Activated CD4-positive, alpha-beta memory T cell treated with anti-CD3 and anti-CD28 coated beads for 36 hours (primary cell): ENCODE measurements around the gene KCNQ4. TPM values are rescaled to one million over a fixed set of nuclear protein-coding genes. Genes with fewer than 3 reads are reported as not detected.

Experiments used
- CTCF ChIA-PET: fragments of 350-600 bp; sonication (Branson Sonifier 250); formaldehyde crosslinking; loops from one replicate; lab custom pipeline; 2021; ENCODE audit warnings: antibody characterized with exemption, inconsistent platforms; lab: Charles Lee
- POLR2A ChIA-PET: fragments of 350-600 bp; sonication (Branson Sonifier 250); formaldehyde crosslinking; loops from one replicate; lab custom pipeline; 2021; ENCODE audit warnings: antibody characterized with exemption; lab: Charles Lee
- DNase-seq: peaks from one replicate; pipeline ENCODE4 v3.0.0-alpha.2; 2020
- H3K27ac Mint-ChIP-seq: one replicate; pipeline ENCODE4 v1.8.0; 2021; ENCODE audit warnings: mixed read lengths
- H3K27me3 Mint-ChIP-seq: one replicate; pipeline ENCODE4 v1.8.0; 2021; ENCODE audit warnings: mixed read lengths
- H3K36me3 Mint-ChIP-seq: one replicate; pipeline ENCODE4 v1.8.0; 2021; ENCODE audit warnings: mixed read lengths
- H3K4me1 Mint-ChIP-seq: one replicate; pipeline ENCODE4 v1.8.0; 2021; ENCODE audit warnings: low read depth, mixed read lengths
- H3K4me3 Mint-ChIP-seq: one replicate; pipeline ENCODE4 v1.8.0; 2021; ENCODE audit warnings: mild to moderate bottlenecking, mixed read lengths
- H3K9me3 Mint-ChIP-seq: one replicate; pipeline ENCODE4 v1.8.0; 2021; ENCODE audit warnings: mixed read lengths
- intact Hi-C: fragments of 100-400 bp; cut with micrococcal nuclease; formaldehyde crosslinking; loops from one replicate; pipeline ENCODE4 v1.15.1; 2023
- total RNA-seq, 2 experiments: library from RNA; stranded (reverse); gene quantifications; one replicate each; pipeline ENCODE4 v1.2.3, GENCODE V29; 2021

The KCNQ4 gene
- total RNA-seq, 2 experiments from 2014 or later = 0.45 to 0.53 TPM

DNA sequence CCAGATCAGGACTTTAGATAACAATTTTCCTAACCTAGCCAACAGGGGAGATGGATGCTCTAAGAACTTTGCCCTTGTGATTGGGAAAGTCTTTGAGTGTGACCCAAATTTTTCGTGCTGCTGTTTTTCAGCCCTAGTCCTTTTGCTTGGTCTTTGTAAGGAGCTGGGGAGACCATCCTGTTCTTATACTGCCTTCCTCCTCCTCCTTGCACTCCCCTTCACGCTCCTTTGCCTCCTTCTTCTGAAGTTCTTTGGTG lies 5.7 kb downstream of the KCNQ4 start:
- Mint-ChIP-seq H3K36me3 (no peaks in the 10 kb centered on the region), H3K27me3 (peaks cover 16% of the 10 kb centered on the region), H3K4me3 (no peak overlapping the region), H3K9me3 (no peaks in the 10 kb centered on the region), H3K4me1 (peaks cover 3% of the 10 kb centered on the region), H3K27ac (no peak overlapping the region)
- no peak for DNase-seq
- ChIA-PET CTCF (interaction anchor here (1.4 to 1.9 kb wide), 2 partner anchors 12 to 15 kb away, joined by 3 to 7 read pairs; no protein-coding TSS in a partner anchor), POLR2A (no interaction called here)
- intact Hi-C loops = no loop called here

DNA sequence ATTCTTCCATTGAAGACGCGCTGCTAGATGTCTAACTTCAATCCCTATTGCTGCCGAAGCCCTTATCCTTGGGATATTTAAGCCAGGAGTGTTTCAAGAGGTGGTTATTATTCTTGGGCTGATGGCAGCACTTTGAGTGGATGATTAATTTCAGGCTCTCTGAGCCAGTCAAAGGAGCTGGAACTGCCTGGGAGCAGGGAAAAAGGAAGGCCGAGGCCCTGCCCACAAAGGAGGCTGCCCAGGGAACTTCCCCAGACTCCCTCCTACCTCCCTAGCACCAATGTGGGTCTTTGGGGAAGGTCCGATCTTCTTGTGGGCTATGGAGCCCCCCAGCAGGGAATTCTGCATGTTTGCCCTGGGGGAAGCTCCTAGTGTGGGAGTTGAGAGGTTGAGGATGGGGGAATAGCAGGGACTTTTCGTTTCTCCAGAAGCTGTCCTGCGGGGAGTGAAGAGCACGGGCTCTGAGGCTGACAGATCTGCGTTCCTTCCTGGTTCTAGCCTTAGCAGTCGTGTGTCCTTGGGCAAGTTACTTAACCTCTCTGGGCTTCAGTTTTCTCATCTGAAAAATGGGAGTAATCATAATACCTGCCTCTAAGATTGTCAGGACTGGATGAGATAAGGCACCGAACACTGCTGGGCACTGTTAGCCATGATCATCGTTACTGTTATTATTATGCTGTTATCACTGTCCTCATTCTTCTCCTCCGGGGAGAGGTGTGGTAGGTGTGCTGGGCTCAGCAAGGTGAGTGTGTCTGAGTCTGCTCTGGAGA lies 6.3 kb downstream of the KCNQ4 start:
- H3K27ac Mint-ChIP-seq = no peak overlapping the region
- no peaks in the 10 kb centered on the region for H3K4me1 Mint-ChIP-seq
- intact Hi-C loops = no loop called here
- DNase-seq = no peak
- peaks cover 12% of the 10 kb centered on the region for H3K27me3 Mint-ChIP-seq
- H3K36me3 Mint-ChIP-seq = no peaks in the 10 kb centered on the region
- CTCF ChIA-PET = interaction anchor here (0.9 to 2.8 kb wide), 2 partner anchors 15 to 60 kb away, joined by 4 to 10 read pairs; no protein-coding TSS in a partner anchor
- H3K9me3 Mint-ChIP-seq = no peaks in the 10 kb centered on the region
- POLR2A ChIA-PET = no interaction called here
- H3K4me3 Mint-ChIP-seq = no peak overlapping the region

DNA sequence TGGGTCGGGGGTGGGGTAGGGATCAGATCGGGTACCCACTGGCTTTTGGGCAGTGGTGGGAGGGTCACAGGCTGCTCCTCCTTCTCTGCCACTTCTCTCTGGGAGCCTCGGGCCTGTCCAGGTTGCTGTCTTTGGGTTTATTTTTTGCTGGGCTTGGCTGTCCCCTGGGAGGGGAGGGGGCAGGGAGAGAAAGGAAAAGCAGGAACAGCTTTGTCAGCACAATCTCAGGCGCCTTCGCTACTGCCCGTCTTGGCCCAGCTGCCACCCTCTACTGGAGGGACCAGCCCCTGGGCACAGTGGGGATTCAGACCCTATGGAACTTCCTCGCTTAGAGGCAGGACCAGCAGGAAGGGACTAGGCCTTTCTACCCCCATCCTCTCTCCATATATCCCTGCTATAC lies 8.4 kb downstream of the KCNQ4 start:
- Mint-ChIP-seq H3K4me1 (peaks cover 16% of the 10 kb centered on the region), H3K27ac (no peak overlapping the region), H3K9me3 (no peaks in the 10 kb centered on the region), H3K4me3 (no peak overlapping the region), H3K36me3 (no peaks in the 10 kb centered on the region), H3K27me3 (peaks cover 2% of the 10 kb centered on the region)
- POLR2A ChIA-PET = no interaction called here
- CTCF ChIA-PET = interaction anchor here (2.8 kb wide), 1 partner anchor 18 kb away, joined by 10 read pairs; no protein-coding TSS in a partner anchor
- intact Hi-C loops = no loop called here
- no peak for DNase-seq

DNA sequence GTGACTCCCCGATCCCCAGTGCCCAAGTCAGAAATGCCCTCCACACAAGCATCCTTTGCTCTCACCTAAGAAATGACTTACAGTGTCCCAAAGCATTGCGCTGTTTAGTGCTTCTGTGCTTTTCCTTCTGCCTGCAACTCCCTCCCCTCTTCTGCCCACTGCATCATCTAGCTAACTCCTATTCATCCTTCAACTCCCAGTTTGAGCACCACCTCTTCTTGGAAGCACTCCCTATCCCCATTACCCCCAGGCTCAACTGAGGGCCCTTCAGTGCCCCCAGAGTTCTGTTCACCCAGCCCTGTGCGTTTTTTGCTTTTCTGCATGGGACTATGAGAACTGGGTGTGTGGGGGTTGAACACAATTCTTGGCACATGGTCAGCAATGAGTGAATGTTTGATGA lies 10.0 kb downstream of the KCNQ4 start:
- Mint-ChIP-seq H3K27me3 (peaks cover 2% of the 10 kb centered on the region), H3K4me1 (peaks cover 24% of the 10 kb centered on the region), H3K36me3 (no peaks in the 10 kb centered on the region), H3K4me3 (no peak overlapping the region), H3K9me3 (no peaks in the 10 kb centered on the region), H3K27ac (no peak overlapping the region)
- no peak for DNase-seq
- ChIA-PET CTCF (interaction anchor here (0.9 kb wide), 1 partner anchor 20 kb away, joined by 4 read pairs; no protein-coding TSS in a partner anchor), POLR2A (no interaction called here)
- intact Hi-C loops = no loop called here

DNA sequence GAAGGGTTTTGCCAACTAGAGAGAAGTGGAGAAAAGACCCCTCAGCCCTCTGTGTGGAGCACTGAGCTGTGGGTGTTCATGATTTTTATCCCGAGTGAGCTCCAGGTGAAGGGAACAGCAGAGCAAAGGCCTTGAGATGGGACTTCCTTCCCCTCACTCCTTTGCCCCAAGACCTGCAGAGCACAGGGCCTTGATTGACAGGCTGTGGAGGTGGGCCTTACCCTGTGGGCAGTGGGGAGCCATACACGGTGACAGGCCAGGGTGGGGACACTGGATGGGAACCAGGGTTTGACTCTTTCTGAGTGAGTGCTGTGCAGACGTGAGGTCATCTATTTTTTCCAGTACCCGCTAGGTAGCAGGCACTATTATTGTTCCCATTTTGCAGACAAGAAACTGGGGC lies 10.5 kb downstream of the KCNQ4 start:
- no peaks in the 10 kb centered on the region for H3K9me3 Mint-ChIP-seq
- no peak for DNase-seq
- peaks cover 24% of the 10 kb centered on the region for H3K4me1 Mint-ChIP-seq
- no peaks in the 10 kb centered on the region for H3K36me3 Mint-ChIP-seq
- no peak overlapping the region for H3K27ac Mint-ChIP-seq
- ChIA-PET CTCF (no interaction called here), POLR2A (no interaction called here)
- peaks cover 2% of the 10 kb centered on the region for H3K27me3 Mint-ChIP-seq
- no peak overlapping the region for H3K4me3 Mint-ChIP-seq
- intact Hi-C loops = no loop called here

DNA sequence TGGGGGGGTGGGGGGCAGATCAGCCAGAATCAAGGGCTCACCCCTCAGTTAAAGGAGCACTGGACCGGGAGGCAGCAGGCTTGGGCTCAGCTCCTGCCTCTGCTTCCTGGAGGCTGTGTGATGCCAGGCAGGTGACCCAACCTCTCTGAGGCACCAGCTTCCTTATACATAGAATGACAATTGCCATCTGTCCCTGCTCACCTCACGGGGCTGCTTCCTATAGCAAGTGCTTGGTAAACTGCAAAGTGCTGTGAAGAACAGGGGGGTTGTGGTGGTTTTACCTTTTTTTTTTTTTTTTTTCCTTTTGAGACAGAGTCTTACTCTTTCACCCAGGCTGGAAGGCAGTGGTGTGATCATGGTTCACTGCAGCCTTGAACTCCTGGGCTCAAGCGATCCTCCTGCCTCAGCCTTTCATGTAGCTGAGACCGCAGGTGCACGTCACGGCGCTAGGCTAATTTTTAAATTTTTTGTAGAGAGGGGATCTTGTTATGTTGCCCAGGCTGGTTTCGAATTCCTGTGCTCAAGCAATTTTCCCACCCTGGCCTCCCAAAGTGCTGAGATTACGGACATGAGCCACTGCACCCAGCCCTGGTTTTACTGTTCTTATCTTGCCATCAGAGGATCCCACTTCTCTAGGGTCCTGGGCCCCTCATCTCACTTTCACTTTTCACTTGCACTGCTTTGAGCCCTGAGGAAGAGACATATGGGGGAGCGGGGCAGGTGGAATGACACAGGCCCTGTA lies 11.6 kb downstream of the KCNQ4 start:
- Mint-ChIP-seq H3K9me3 (no peaks in the 10 kb centered on the region), H3K4me3 (peak overlapping the region; percentile 7), H3K36me3 (no peaks in the 10 kb centered on the region), H3K4me1 (peaks cover 24% of the 10 kb centered on the region), H3K27me3 (peaks cover 2% of the 10 kb centered on the region), H3K27ac (peak overlapping the region; percentile 33)
- DNase-seq = peak; percentile 28
- intact Hi-C loops = no loop called here
- ChIA-PET POLR2A (no interaction called here), CTCF (interaction anchor here (1.0 to 1.6 kb wide), 3 partner anchors 21 to 158 kb away, joined by 3 to 5 read pairs (median 4); no protein-coding TSS in a partner anchor)

DNA sequence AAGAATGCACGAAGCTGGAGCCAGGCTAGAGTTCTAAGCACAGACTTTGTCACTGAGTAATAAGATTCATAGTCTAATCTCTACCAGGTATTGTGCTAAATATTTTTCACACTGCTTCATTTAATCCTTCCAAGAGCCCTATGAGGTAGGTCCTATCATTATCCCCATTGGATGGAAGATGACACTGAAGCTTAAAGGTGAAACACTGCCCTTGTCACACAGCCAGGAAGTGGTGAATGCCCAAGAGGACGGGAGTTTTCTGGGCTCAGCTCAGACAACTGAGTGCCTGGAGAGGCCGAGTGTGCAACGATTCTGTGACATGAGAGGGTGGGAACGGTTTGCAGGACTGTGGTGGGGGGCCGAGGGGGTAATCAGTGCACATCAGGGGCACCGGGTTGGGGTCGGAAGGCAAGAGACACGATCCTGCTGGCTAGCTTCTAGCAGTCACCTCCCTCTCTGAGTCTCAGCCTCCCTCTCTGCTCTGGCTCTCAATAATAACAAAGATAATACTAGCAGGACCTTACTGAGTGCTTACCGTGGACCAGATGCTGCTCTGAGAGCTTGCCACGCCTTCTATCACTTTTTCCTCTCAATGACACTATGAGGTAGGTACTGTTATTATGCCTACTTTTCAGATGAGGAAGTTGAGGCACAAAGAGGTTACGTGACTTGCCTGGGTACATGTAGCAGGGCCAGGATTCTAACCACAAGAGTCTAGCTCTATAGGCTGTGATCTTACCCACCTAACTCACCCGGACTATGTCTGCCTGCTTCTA lies 12.4 kb downstream of the KCNQ4 start:
- H3K4me3 Mint-ChIP-seq = no peak overlapping the region
- POLR2A ChIA-PET = no interaction called here

DNA sequence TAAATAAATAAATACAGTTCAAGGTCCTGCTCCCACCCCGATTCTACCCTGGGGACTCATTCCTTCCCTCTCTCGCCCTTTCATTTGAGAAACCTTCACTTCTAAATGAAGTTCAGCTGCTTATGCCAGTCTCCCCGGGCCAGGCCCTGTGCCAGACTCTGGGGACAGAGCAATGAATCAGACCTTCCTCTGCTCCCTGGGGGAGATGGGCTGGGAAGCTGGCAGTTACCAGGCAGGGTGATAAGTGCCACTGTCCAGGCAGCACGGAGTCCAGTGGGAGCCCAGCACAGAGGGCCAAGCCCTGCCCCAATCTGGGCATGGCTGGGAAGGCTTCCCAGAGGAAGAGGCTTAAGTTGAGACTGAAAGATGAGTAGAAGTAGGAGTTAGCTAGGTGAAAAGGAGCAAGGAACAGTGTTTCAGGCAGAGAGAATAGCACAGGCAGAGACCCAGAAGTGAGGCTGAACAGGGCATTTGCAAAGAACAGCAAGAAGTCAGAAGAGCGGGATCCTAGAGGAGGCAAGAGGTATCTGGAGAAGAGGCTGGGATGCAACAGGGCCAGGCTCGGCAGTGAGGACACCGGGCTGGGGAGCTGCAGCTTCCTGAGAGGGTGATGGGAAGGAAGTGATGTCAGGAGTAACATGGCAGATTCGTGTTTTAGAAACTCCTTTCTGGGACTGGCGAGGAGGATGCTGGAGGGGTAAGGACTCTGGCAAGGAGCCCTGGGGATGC lies 13.5 kb downstream of the KCNQ4 start:
- intact Hi-C loops = no loop called here
- H3K4me3 Mint-ChIP-seq = peak overlapping the region; percentile 7
- no peak for DNase-seq
- H3K27me3 Mint-ChIP-seq = peaks cover 2% of the 10 kb centered on the region
- POLR2A ChIA-PET = no interaction called here
- no peaks in the 10 kb centered on the region for H3K36me3 Mint-ChIP-seq
- CTCF ChIA-PET = interaction anchor here (1.1 to 1.2 kb wide), 3 partner anchors 20 to 53 kb away, joined by 3 to 6 read pairs (median 3); no protein-coding TSS in a partner anchor
- no peaks in the 10 kb centered on the region for H3K9me3 Mint-ChIP-seq
- H3K4me1 Mint-ChIP-seq = peaks cover 38% of the 10 kb centered on the region
- no peak overlapping the region for H3K27ac Mint-ChIP-seq

More for the DNA sequence above, 12.4 kb downstream of the KCNQ4 start:
- intact Hi-C loops = no loop called here
- Mint-ChIP-seq H3K27me3 (peaks cover 2% of the 10 kb centered on the region), H3K36me3 (no peaks in the 10 kb centered on the region), H3K9me3 (no peaks in the 10 kb centered on the region), H3K4me1 (peaks cover 28% of the 10 kb centered on the region), H3K27ac (peak overlapping the region; percentile 33)
- CTCF ChIA-PET = interaction anchor here (1.0 to 1.6 kb wide), 4 partner anchors 19 to 157 kb away, joined by 3 to 5 read pairs (median 4); no protein-coding TSS in a partner anchor
- peak; percentile 36 for DNase-seq

DNA sequence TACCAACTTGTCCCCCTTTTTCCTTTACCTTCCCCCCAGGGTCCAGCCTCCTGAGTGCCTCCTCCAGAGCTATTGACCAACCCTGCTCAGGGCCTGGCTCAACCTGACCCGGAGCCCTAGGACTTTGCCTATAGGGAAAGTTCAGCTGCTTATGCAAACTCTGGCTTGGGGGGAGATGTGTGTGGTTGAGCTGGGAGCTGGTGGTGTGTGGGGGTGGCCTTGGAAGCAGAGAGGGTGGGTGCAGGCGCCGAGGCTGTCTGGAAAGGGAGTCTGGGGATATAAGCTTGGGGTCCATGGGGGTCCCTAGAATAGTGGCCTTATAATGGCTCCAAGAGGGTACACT lies 14.1 kb downstream of the KCNQ4 start:
- Mint-ChIP-seq H3K27ac (no peak overlapping the region), H3K9me3 (no peaks in the 10 kb centered on the region), H3K27me3 (peaks cover 2% of the 10 kb centered on the region), H3K4me3 (no peak overlapping the region), H3K4me1 (peaks cover 38% of the 10 kb centered on the region), H3K36me3 (no peaks in the 10 kb centered on the region)
- intact Hi-C loops = no loop called here
- CTCF ChIA-PET = interaction anchor here (1.1 kb wide), 2 partner anchors 23 to 52 kb away, joined by 3 to 6 read pairs; no protein-coding TSS in a partner anchor
- POLR2A ChIA-PET = no interaction called here
- no peak for DNase-seq

DNA sequence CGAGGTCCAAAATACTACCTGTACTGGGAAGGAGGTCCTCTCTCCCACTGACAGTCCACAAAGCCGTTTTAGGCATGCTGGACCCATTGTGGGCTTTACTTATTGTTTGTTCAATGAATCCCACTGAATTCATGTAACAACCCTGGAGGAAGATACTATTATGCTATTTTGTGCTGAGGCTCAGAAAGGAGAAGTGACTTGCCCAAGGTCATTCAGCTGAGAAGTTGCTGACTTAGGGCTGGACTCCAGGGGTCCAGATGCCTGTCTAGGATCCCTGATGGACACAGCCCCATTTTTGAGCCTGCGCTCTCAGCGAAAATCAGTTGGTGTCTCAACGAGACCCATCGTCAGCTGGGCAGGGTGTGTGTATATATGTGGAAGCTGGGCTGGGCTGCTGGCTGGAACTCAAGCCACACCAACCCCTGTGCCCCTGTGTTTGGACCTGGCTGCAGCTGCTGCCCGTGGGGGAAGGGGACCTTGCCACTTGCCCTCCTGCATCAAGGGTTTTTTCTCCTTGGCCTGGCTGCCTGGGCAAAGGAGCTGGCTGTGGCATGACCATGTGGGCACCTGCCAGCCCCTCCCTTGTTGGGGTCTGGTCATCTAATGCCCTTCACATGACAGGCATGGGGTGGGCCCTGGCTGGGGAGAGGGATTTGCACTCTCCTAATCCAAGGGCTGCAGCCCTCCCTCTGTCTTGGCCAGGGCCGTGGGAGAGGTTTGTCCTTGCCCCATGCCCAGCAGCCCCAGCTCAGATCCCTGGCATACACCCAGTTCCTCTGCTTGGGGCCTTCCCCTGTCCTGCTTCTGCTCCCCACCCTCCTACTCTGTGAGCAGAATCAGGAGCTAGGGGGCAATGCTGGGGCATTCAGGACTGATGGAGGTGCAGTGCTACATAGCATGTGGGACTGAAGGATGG lies 15.0 kb downstream of the KCNQ4 start:
- POLR2A ChIA-PET = no interaction called here
- Mint-ChIP-seq H3K9me3 (no peaks in the 10 kb centered on the region), H3K36me3 (no peaks in the 10 kb centered on the region), H3K4me1 (peaks cover 38% of the 10 kb centered on the region), H3K27ac (no peak overlapping the region), H3K4me3 (no peak overlapping the region), H3K27me3 (no peaks in the 10 kb centered on the region)
- intact Hi-C loops = no loop called here
- CTCF ChIA-PET = interaction anchor here (1.1 to 1.7 kb wide), 3 partner anchors 24 to 150 kb away, joined by 3 to 9 read pairs (median 6); no protein-coding TSS in a partner anchor
- no peak for DNase-seq
